H9 (cell line): ENCODE data around the gene TMCC1. TPM values are rescaled to one million over a fixed set of nuclear protein-coding genes. Genes with fewer than 3 reads are reported as not detected.

Experiments used
- DNase-seq: peaks from one replicate; pipeline ENCODE4 v3.0.0-alpha.2; 2017
- H2AFZ ChIP-seq: one replicate; pipeline ENCODE4 v1.6.1; 2013; ENCODE audit warnings: mild to moderate bottlenecking, low read length, control low read depth, moderate library complexity
- H2AK5ac ChIP-seq: 2 replicates; pipeline ENCODE4 v1.6.1; 2013; ENCODE audit warnings: low read length, control low read depth, mixed read lengths; ENCODE audit not compliant: insufficient read length
- H2BK120ac ChIP-seq: one replicate; pipeline ENCODE4 v1.6.1; 2013; ENCODE audit warnings: low read depth, mild to moderate bottlenecking, low read length, control low read depth, inconsistent platforms; ENCODE audit not compliant: poor library complexity, severe bottlenecking
- H2BK12ac ChIP-seq: 2 replicates; pipeline ENCODE4 v1.6.1; 2013; ENCODE audit warnings: low read length, control low read depth, mixed read lengths, low read depth; ENCODE audit not compliant: insufficient read length
- H2BK15ac ChIP-seq: 2 replicates; pipeline ENCODE4 v1.6.1; 2013; ENCODE audit warnings: low read depth, low read length, control low read depth
- H2BK20ac ChIP-seq: one replicate; pipeline ENCODE4 v1.6.1; 2013; ENCODE audit warnings: low read depth, mild to moderate bottlenecking, low read length, control low read depth, inconsistent platforms; ENCODE audit not compliant: poor library complexity, severe bottlenecking
- H2BK5ac ChIP-seq: 2 replicates; pipeline ENCODE4 v1.6.1; 2013; ENCODE audit warnings: low read length, control low read depth, mixed read lengths; ENCODE audit not compliant: insufficient read length
- H3K14ac ChIP-seq: 2 replicates; pipeline ENCODE4 v1.6.1; 2013; ENCODE audit warnings: low read length, control low read depth; ENCODE audit not compliant: insufficient read depth
- H3K18ac ChIP-seq: 2 replicates; pipeline ENCODE4 v1.6.1; 2013; ENCODE audit warnings: low read depth, mild to moderate bottlenecking, mixed read lengths, low read length, control low read depth; ENCODE audit not compliant: insufficient read length
- H3K23ac ChIP-seq: 2 replicates; pipeline ENCODE4 v1.6.1; 2013; ENCODE audit warnings: low read length, control low read depth, mixed read lengths, low read depth; ENCODE audit not compliant: insufficient read length
- H3K23me2 ChIP-seq: 2 replicates; pipeline ENCODE4 v1.6.1; 2013; ENCODE audit warnings: low read depth, mild to moderate bottlenecking, mixed read lengths, low read length, control low read depth; ENCODE audit not compliant: insufficient read length, poor library complexity, severe bottlenecking
- H3K27ac ChIP-seq: 2 replicates; pipeline ENCODE4 v1.5.1; 2013; ENCODE audit warnings: low read length, control low read depth, mixed read lengths, low read depth; ENCODE audit not compliant: insufficient read length
- H3K27me3 ChIP-seq: 2 replicates; pipeline ENCODE4 v1.6.1; 2013; ENCODE audit warnings: low read length, control low read depth, inconsistent platforms; ENCODE audit not compliant: insufficient read depth
- H3K4ac ChIP-seq: 2 replicates; pipeline ENCODE4 v1.6.1; 2013; ENCODE audit warnings: low read depth, mild to moderate bottlenecking, control low read depth, inconsistent platforms, low read length, moderate library complexity
- H3K4me1 ChIP-seq: 2 replicates; pipeline ENCODE4 v1.6.1; 2013; ENCODE audit warnings: low read length, control low read depth, inconsistent platforms; ENCODE audit not compliant: insufficient read depth
- H3K4me2 ChIP-seq: 2 replicates; pipeline ENCODE4 v1.6.1; 2013; ENCODE audit warnings: low read length, control low read depth, mixed read lengths; ENCODE audit not compliant: insufficient read length, insufficient read depth
- H3K56ac ChIP-seq: 2 replicates; pipeline ENCODE4 v1.6.1; 2013; ENCODE audit warnings: low read depth, mild to moderate bottlenecking, mixed read lengths, low read length, control low read depth; ENCODE audit not compliant: insufficient read length
- H3K79me1 ChIP-seq: 2 replicates; pipeline ENCODE4 v1.6.1; 2013; ENCODE audit warnings: low read depth, mild to moderate bottlenecking, moderate library complexity, low read length, control low read depth, inconsistent platforms; ENCODE audit not compliant: insufficient read depth, poor library complexity, severe bottlenecking
- H3K79me2 ChIP-seq: 2 replicates; pipeline ENCODE4 v1.6.1; 2013; ENCODE audit warnings: low read length, control low read depth, inconsistent platforms; ENCODE audit not compliant: insufficient read depth
- H3K9ac ChIP-seq: 2 replicates; pipeline ENCODE4 v1.6.1; 2013; ENCODE audit warnings: low read length, control low read depth, mixed read lengths; ENCODE audit not compliant: insufficient read length; ENCODE audit errors: extremely low read depth
- H3K9me3 ChIP-seq: one replicate; pipeline ENCODE4 v1.6.1; 2013; ENCODE audit warnings: low read depth, low read length, inconsistent platforms; ENCODE audit not compliant: control insufficient read depth
- H3T11ph ChIP-seq: one replicate; pipeline ENCODE4 v1.6.1; 2013; ENCODE audit warnings: mild to moderate bottlenecking, low read length, control low read depth, inconsistent platforms
- H4K20me1 ChIP-seq: one replicate; pipeline ENCODE4 v1.6.1; 2013; ENCODE audit not compliant: control insufficient read depth, insufficient read length, insufficient read depth
- H4K5ac ChIP-seq: 2 replicates; pipeline ENCODE4 v1.6.1; 2013; ENCODE audit warnings: low read depth, mild to moderate bottlenecking, mixed read lengths, low read length, control low read depth; ENCODE audit not compliant: insufficient read length
- H4K8ac ChIP-seq: replicated peaks from 2 replicates; pipeline ENCODE4 v1.6.1; 2013; ENCODE audit warnings: low read length, control low read depth, mixed read lengths, low read depth; ENCODE audit not compliant: insufficient read length
- H4K91ac ChIP-seq: 2 replicates; pipeline ENCODE4 v1.6.1; 2013; ENCODE audit warnings: low read depth, mild to moderate bottlenecking, moderate library complexity, mixed read lengths, low read length, control low read depth; ENCODE audit not compliant: insufficient read length
- H3K27ac Mint-ChIP-seq, 3 experiments: 2 replicates in 2 of 3; 3 replicates in 1 of 3; pipeline ENCODE4 v1.8.0; 2020 to 2021; ENCODE audit warnings: mixed read lengths in 3 of 3, mild to moderate bottlenecking in 1 of 3, moderate library complexity in 1 of 3
- H3K27me3 Mint-ChIP-seq: 2 replicates; pipeline ENCODE4 v1.8.0; 2021; ENCODE audit warnings: low read depth, mild to moderate bottlenecking, moderate library complexity, mixed read lengths
- H3K36me3 Mint-ChIP-seq, 3 experiments: 2 replicates in 2 of 3; 3 replicates in 1 of 3; pipeline ENCODE4 v1.8.0; 2020 to 2021; ENCODE audit warnings: low read depth in 3 of 3, mixed read lengths in 3 of 3; ENCODE audit not compliant: insufficient read depth in 1 of 3
- H3K4me1 Mint-ChIP-seq, 2 experiments: 2 replicates each; pipeline ENCODE4 v1.8.0; 2020; ENCODE audit warnings: mixed read lengths in 2 of 2
- H3K4me3 Mint-ChIP-seq, 2 experiments: 2 replicates in 1 of 2; 3 replicates in 1 of 2; pipeline ENCODE4 v1.8.0; 2020 to 2021; ENCODE audit warnings: mild to moderate bottlenecking in 2 of 2, mixed read lengths in 2 of 2, moderate library complexity in 1 of 2
- H3K9me3 Mint-ChIP-seq, 2 experiments: 2 replicates in 1 of 2; 3 replicates in 1 of 2; pipeline ENCODE4 v1.8.0; 2020; ENCODE audit warnings: mild to moderate bottlenecking in 2 of 2, mixed read lengths in 2 of 2, moderate library complexity in 1 of 2
- WGBS: extraction: QIAGEN DNeasy Blood & Tissue Kit; methylation state at CpG from one replicate; pipeline ENCODE4 v1.1.7; 2013; ENCODE audit warnings: missing lambda C conversion rate, low lambda C conversion rate, mixed read lengths; ENCODE audit not compliant: insufficient read length; ENCODE audit errors: extremely low coverage; 5-methylcytosine and 5-hydroxymethylcytosine counted together
- total RNA-seq: library from RNA; stranded (reverse); gene quantifications from 2 replicates; pipeline ENCODE4 v1.2.1, GENCODE V29; 2021
- TF ChIP-seq, protein P1 (sequence below): fragments of 200-600 bp; sonication (generic); conservative IDR thresholded peaks from 3 replicates; pipeline ENCODE4 v1.8.0; 2021; ENCODE audit warnings: antibody characterized with exemption, mild to moderate bottlenecking

The TMCC1 gene
- total RNA-seq, 1 experiment from 2014 or later: 24.4 TPM

GRCh38 chr3:129734449-129734848, 159.1 kb downstream of the TMCC1 start:
- no CpG with 5 or more reads among the region's 2 CpGs for WGBS

More at GRCh38 chr3:129734449-129734848, 159.1 kb downstream of the TMCC1 start:
- no peak overlapping the region for H4K5ac ChIP-seq
- no peak overlapping the region for H2BK120ac ChIP-seq
- H4K8ac ChIP-seq: no peak overlapping the region
- no peak overlapping the region for H2BK12ac ChIP-seq
- Mint-ChIP-seq H3K9me3 (no peaks in the 10 kb centered on the region), H3K27ac (0 out of 7 replicates have a peak overlapping the region, but pooled peaks of 2 of the 3 experiments have one; percentile 31 to 53), H3K27me3 (no peaks in the 10 kb centered on the region), H3K36me3 (no peaks in the 10 kb centered on the region), H3K4me3 (no peak overlapping the region; a peak in 1 of 5 replicates), H3K4me1 (peaks cover 16 to 17% of the 10 kb centered on the region in 2 experiments)
- no peak overlapping the region for H2BK15ac ChIP-seq
- H2AK5ac ChIP-seq: no peak overlapping the region
- H3K9me3 ChIP-seq: no peaks in the 10 kb centered on the region
- no peak overlapping the region for H3K18ac ChIP-seq
- no peak overlapping the region for H4K91ac ChIP-seq
- no peaks in the 10 kb centered on the region for H3K79me1 ChIP-seq
- H3K56ac ChIP-seq: no peak overlapping the region
- H3K4me2 ChIP-seq: no peak overlapping the region
- H4K20me1 ChIP-seq: no peaks in the 10 kb centered on the region
- H3T11ph ChIP-seq: no peak overlapping the region
- no peak overlapping the region for H3K23ac ChIP-seq
- no peaks in the 10 kb centered on the region for H3K23me2 ChIP-seq
- H3K14ac ChIP-seq: no peak overlapping the region
- no peaks in the 10 kb centered on the region for H3K27me3 ChIP-seq
- H3K4ac ChIP-seq: no peak overlapping the region
- H3K27ac ChIP-seq: no peak overlapping the region
- no peaks in the 10 kb centered on the region for H3K79me2 ChIP-seq
- no peak for DNase-seq
- TF ChIP-seq, protein P1, sequence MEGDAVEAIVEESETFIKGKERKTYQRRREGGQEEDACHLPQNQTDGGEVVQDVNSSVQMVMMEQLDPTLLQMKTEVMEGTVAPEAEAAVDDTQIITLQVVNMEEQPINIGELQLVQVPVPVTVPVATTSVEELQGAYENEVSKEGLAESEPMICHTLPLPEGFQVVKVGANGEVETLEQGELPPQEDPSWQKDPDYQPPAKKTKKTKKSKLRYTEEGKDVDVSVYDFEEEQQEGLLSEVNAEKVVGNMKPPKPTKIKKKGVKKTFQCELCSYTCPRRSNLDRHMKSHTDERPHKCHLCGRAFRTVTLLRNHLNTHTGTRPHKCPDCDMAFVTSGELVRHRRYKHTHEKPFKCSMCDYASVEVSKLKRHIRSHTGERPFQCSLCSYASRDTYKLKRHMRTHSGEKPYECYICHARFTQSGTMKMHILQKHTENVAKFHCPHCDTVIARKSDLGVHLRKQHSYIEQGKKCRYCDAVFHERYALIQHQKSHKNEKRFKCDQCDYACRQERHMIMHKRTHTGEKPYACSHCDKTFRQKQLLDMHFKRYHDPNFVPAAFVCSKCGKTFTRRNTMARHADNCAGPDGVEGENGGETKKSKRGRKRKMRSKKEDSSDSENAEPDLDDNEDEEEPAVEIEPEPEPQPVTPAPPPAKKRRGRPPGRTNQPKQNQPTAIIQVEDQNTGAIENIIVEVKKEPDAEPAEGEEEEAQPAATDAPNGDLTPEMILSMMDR: no peak
- H3K4me1 ChIP-seq: peaks cover 8% of the 10 kb centered on the region; the same call in 1 of the 2 replicates
- H3K9ac ChIP-seq: no peak overlapping the region
- H2AFZ ChIP-seq: no peak overlapping the region
- H2BK20ac ChIP-seq: no peak overlapping the region
- no peak overlapping the region for H2BK5ac ChIP-seq
